NCI-H82 (cell line): ENCODE results near the gene TFDP1.

ENCODE experiments used
- DNase-seq: peaks from one replicate; lab custom pipeline; 2025; lab: John Stamatoyannopoulos, UW

The TFDP1 gene

GRCh38 chr13:113584205-113584869, at the start of gene TFDP1:
TFDP1 (plus strand) TSS chr13:113584753; CDS start chr13:113585838, 1,085 bp downstream.
- DNase-seq: peak; percentile 97

- DNase-seq: no peak
Observed at GRCh38 chr13:113535381-113535781, 49.2 kb upstream of the TFDP1 start.

GRCh38 chr13:113536461-113537110, 48.0 kb upstream of the TFDP1 start:
- no peak for DNase-seq

GRCh38 chr13:113537205-113537604, 47.3 kb upstream of the TFDP1 start:
- DNase-seq: no peak

- no peak for DNase-seq
Observed at GRCh38 chr13:113537909-113538688, 46.5 kb upstream of the TFDP1 start.

- no peak for DNase-seq
Observed at GRCh38 chr13:113538689-113539058, 45.9 kb upstream of the TFDP1 start.

- no peak for DNase-seq
Observed at GRCh38 chr13:113539176-113539575, 45.4 kb upstream of the TFDP1 start.

- DNase-seq: no peak
Observed at GRCh38 chr13:113539822-113540221, 44.7 kb upstream of the TFDP1 start.

GRCh38 chr13:113540523-113540922, 44.0 kb upstream of the TFDP1 start:
- DNase-seq: no peak

- no peak for DNase-seq
Observed at GRCh38 chr13:113542751-113543424, 41.7 kb upstream of the TFDP1 start.

GRCh38 chr13:113544071-113544891, 40.3 kb upstream of the TFDP1 start:
- peak; percentile 42 for DNase-seq

GRCh38 chr13:113544896-113545295, 39.7 kb upstream of the TFDP1 start:
- no peak for DNase-seq

GRCh38 chr13:113545455-113545930, 39.1 kb upstream of the TFDP1 start:
- no peak for DNase-seq

GRCh38 chr13:113545931-113546516, 38.5 kb upstream of the TFDP1 start:
- DNase-seq: no peak

- no peak for DNase-seq
Observed at GRCh38 chr13:113546571-113547237, 37.8 kb upstream of the TFDP1 start.

- no peak for DNase-seq
Observed at GRCh38 chr13:113547238-113547971, 37.1 kb upstream of the TFDP1 start.

- no peak for DNase-seq
Observed at GRCh38 chr13:113548171-113548641, 36.3 kb upstream of the TFDP1 start.

GRCh38 chr13:113548778-113549621, 35.6 kb upstream of the TFDP1 start:
- no peak for DNase-seq

- DNase-seq: no peak
Observed at GRCh38 chr13:113550453-113550852, 34.1 kb upstream of the TFDP1 start.
